GM19193 (cell line): Measurements from ENCODE around the gene MAEA.

Source experiments
- POLR2A ChIP-seq: IDR thresholded peaks from 4 replicates; pipeline ENCODE4 v1.6.1; 2011; ENCODE audit not compliant: insufficient read depth, insufficient read length; ENCODE audit errors: extremely low read depth

Gene MAEA

GRCh38 chr4:1246901-1247863 is 42.5 kb upstream of the MAEA start:
- TF ChIP-seq POLR2A = no peak

DNA sequence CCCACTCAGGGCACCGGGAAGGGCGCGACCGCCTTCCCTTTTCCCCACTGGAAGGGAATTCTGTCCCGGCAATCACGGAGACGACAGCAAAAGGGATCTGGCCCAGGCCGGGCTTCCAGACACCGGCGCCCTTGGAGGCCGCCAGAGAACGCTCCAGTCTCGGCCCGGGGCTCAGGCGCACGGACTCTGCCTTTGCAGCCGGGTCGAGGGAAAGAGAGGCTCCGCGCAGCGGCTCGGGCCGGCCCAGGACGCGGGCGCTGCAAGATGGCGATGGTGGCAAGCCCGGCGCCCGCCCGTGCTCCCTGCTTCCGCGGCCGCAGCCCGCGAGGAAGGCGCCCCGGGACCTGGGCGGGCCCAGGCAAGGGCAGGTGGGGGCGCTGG is 41.8 kb upstream of the MAEA start:
- no peak for TF ChIP-seq POLR2A

GRCh38 chr4:1248245-1249147 is 41.2 kb upstream of the MAEA start, which contains the start of gene CTBP1:
CTBP1 (minus strand) TSS chr4:1249130; CDS start chr4:1241331, 7,799 bp downstream.
- peak; percentile 70 for TF ChIP-seq POLR2A

- peak; percentile 75 for TF ChIP-seq POLR2A
These were observed 40.5 kb upstream of the MAEA start for GRCh38 chr4:1249148-1249730.

DNA sequence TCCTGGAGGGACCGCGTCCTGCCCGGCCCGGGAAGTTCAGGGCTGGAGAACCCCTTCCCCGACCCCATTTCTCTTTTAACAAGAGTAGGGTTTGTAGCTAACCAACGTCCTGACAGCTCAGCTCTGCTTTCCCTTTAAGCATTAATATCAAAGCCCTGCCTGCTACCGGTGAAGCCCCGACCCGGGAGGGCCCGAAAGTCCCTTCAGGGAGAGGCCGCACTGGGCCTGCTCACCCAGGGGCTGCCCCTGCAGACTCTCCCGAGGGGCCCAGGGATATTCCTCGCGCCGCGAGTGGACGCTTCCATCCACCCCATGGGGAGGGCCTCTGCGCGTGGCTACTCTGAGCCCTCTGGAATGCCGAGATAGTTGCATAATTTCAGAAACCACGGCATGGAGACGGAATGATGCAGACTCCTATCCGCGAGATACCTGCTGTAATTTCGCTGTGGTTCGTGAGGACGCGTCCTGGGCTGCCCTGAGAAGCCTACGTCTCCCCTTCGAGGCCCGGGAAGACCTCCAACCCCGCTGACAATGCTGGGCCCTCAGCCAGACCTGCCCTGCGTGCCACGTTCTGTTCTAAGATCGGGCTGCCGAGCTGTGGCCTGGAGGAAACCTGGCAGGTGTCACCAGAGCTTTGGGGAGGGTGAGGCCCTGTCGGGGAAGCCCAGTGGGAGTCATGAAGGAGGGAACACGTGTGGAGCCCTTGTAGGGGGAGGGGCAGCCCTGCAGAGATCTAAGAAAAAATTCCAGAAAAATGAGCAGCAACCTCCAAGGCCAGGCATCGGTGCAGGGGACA is 39.8 kb upstream of the MAEA start:
- TF ChIP-seq POLR2A = no peak

DNA sequence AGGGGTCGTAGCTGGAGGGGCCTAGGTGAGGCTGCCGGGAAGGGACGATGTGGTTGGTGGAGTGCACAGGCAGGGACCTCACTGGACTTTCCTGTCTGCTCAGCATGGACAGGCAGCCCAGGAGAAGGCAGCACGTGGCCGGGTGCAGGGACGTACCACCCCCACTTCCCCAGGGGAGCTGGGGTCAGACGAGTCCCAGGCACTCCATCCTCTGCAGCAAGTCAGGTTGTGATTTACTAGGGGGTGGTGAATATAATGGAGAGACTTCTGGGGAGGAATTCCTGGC is 39.2 kb upstream of the MAEA start:
- TF ChIP-seq POLR2A = no peak

- TF ChIP-seq POLR2A = no peak
These were observed 38.5 kb upstream of the MAEA start for GRCh38 chr4:1250921-1251772.

DNA sequence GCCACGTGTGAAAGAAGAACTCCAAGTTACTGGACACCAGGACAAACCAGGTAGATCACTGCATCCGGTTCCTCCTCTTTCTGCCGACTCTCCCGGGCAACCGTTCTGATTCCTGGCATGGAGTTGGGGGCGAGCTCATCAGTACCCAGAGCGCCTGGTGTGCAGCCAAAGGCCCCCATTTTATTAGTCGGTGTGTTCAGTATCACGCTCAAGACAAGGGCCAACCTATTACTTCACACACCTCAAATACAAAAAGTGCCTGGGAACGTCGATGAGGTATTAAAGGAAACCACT is 38.0 kb upstream of the MAEA start:
- no peak for TF ChIP-seq POLR2A

DNA sequence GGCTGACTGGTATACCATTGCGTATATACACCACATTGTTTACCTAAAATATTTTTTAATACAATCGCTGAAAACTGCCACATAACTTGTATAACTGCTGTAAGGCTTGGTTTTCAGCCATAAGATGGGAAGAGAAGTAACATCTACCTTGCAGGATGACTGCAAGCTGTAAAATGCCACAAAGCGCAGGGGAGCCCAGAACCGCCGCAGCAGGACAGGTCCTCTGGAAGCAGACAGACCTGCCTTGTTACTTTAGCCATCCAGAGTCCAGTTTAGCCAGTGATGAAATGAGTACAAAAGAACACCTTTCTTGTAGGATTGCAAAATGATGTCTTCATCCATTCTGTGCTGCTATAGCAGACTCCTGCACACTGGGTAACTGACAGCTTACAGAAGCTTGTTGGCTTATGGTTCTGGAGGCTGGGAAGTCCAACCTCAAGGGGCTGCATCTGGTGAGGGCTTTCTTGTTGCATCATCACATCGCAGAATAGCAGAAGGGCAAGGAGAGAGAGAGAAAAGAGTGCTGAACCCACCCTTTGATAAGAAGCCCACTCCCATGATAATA is 36.7 kb upstream of the MAEA start:
- no peak for TF ChIP-seq POLR2A

DNA sequence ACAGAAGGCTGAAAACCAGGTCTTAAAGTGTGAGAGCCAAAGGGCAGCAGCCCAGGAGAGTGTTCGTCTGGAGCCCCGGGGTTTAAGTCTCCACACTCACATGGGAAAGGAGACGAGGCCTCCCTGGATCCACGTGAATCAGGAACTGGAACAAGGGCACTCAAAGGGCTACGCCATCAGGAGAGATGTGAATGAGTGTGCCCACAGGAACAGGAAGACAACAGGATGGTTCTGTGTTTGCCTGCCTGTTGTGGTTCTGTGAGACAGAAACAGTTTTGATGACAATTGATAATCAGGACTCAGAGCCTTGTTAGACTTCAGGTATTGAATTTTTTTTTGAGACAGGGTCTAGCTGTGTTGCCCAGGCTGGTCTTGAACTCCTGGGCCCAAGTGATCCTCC is 35.9 kb upstream of the MAEA start:
- TF ChIP-seq POLR2A = no peak

- no peak for TF ChIP-seq POLR2A
These were observed 34.5 kb upstream of the MAEA start for GRCh38 chr4:1255151-1255550.

GRCh38 chr4:1255699-1256098 is 34.0 kb upstream of the MAEA start:
- TF ChIP-seq POLR2A = no peak

DNA sequence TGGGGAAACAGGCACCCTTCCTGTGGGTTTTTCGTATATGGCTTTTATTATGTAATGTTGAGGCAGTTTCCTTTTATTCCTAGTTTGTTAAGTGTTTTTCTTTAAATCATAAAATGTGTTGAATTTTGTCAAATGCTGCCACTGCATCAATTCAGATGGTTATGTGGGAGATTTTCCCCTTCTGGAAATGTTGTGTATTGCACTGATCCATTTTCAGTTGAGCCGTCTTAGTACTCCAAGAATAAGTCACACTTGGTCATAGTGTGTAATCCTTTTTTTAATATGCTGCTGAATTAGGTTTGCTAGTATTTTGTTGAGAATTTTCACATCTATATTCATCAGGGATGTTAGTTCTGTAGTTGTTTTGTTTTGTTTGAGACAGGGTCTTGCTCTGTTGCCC is 31.2 kb upstream of the MAEA start:
- TF ChIP-seq POLR2A = no peak
